Renal pelvis (tissue), 4 donors: ENCODE results near the gene ZDHHC3. TPM values are rescaled to one million over a fixed set of nuclear protein-coding genes. Genes with fewer than 3 reads are reported as not detected.
A peak's percentile ranks its signal among the peaks of the same experiment; 100 is the strongest.
"Not testable (repeated sequence)": the region's sequence is repeated elsewhere in the genome, so short reads cannot be mapped to it uniquely, and the experiment has no call there.

Experiments
- DNase-seq: peaks from one replicate; pipeline ENCODE4 v3.0.0-alpha.2; 2013
- polyA plus RNA-seq, 3 donors: library from polyadenylated mRNA; unstranded; fragments of 120-200 nt; gene quantifications; one replicate each; pipeline ENCODE4 v1.2.1, GENCODE V29; 2013; ENCODE audit not compliant: insufficient read length in 3 of 3

ZDHHC3 gene
- polyA plus RNA-seq, 3 donors: 87.8 to 96.7 (median 93.7) TPM

DNA sequence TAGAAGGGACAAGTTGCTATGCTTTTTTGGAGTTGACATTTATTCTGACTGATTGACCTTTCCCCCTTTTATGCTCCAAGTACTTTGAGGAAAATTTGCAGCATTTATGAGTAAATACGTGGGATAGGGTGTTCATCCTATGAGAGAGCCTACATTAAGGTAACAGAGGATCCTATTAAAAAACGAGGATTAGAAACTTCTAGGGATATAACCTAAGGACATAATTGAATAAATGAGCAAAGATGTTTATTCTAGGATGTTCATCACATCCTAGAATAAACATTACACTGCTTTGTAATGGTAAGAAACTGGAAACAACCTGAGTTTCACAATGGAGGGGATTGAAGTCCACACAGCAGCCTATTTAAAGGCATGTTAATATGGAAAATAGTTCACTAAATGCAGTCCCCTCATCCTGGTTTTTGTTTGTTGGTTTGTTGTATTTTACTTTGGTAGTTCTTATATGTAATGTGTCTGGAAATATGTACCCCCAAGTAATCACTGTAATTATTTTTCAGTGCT lies 26.2 kb upstream of the ZDHHC3 start:
- DNase-seq: no peak

DNA sequence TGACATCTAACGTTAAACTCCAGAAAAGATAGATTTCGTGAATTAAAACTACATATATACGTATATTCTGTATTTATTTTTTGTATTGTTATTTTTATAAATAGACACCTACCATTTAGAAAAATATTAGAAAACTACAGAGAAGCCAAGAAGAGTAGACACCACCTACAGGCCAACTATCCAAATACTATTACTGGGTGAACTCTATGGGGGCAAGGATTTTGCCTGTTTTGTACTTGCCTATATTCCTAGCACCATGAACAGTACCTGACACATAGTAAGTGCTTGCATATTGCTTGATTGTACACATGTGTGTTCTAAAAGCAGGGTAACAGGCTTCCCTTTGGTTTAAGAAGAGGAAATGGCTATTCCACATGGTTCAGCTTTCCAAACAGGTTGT lies 25.8 kb upstream of the ZDHHC3 start:
- no peak for DNase-seq

GRCh38 chr3:45000823-45001222 lies 24.8 kb upstream of the ZDHHC3 start:
- DNase-seq: no peak

- no peak for DNase-seq
Observed at GRCh38 chr3:44999782-45000181, 23.8 kb upstream of the ZDHHC3 start.

GRCh38 chr3:44996556-44996969 lies 20.6 kb upstream of the ZDHHC3 start:
- no peak for DNase-seq

DNA sequence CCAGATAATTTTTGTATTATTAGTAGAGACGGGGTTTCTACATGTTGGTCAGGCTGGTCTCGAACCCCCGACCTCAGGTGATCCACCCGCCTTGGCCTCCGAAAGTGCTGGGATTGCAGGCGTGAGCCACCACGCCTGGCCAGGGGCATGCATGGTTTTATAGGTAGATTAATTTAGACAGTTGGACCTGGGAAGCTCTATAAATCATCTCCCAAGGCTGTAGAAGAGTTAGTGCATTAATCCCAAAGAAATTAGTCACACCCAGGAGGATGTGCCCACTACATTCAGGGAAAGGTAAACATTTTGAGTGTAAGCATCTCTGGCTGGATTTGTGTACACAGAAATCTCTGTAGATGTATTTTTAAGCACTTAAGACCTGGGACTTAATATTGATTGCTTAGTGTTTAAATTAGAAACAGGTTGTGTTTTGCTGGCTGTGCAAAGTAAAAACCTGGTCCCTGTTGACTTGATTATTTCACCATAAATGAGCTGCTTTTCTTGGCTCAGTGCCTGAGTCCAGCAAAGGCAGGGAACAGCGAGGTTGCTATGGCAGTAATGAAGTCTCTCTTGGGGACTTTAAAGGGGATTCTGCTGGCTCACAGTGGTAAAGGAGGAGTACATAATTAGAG lies 19.3 kb upstream of the ZDHHC3 start:
- DNase-seq: peak; percentile 80

- DNase-seq: no peak
Observed at GRCh38 chr3:44993471-44994205, 17.7 kb upstream of the ZDHHC3 start.

DNA sequence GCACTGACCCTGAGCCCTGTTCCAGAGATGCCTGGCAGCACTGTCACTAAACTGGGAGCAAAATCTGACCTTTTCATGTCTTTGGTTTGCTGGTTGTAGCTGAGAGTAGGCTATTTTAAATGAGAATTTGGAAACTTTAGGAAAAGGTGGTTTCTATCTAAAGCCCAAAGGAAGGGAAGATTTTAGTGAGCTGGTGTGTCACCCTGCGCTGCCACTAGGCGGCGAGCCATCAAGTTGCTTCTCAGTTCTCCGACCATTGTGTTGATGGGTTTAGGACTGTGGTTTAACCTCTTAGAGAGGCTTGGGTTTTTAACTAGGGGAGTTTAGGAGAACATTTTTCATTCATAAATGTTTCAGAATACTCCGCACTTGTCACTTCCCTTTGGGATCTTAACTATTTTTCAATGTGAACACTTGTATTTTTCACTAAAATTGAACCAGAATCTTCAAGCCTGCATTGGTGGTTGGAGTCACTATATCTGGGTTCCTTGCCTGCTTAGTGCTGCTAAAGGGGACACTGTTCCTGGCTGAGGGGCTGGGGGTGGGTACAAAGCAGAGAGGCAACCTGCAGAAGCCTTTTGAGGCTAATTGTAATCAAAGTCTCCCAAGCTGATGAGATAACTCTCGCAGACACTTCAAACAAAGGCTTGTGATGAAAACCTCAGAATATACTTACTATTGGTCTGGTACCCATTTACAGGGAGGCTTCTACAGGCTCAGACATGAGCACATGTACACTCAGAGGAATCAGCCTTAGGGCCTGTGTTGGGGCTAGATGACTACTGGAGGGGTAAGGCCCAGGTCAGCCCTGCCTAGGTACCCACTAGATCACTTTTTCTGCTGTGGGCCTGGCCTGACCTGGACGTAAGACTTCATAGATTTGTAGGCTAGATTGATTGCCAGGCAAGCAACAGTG lies 16.8 kb upstream of the ZDHHC3 start:
- no peak for DNase-seq

DNA sequence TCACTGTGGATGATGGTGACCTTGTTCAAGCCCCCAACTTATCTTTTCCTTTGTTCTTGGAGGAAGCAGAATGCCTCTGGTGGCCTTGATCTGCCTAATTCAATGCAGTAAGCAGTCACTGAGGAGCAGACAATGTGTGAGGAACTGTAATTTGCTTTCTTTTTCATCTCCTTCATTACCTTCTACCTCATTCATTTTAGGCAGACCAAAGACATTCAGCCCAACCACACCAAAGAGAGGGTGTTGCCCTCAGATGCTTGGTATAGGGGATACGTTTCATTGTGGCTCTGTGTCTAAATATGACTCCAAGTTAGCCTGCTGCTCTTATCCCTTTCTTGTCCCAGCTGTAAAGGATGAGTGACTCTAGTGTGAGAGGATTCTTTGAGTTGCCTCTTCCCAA lies 15.4 kb upstream of the ZDHHC3 start:
- DNase-seq: no peak

DNA sequence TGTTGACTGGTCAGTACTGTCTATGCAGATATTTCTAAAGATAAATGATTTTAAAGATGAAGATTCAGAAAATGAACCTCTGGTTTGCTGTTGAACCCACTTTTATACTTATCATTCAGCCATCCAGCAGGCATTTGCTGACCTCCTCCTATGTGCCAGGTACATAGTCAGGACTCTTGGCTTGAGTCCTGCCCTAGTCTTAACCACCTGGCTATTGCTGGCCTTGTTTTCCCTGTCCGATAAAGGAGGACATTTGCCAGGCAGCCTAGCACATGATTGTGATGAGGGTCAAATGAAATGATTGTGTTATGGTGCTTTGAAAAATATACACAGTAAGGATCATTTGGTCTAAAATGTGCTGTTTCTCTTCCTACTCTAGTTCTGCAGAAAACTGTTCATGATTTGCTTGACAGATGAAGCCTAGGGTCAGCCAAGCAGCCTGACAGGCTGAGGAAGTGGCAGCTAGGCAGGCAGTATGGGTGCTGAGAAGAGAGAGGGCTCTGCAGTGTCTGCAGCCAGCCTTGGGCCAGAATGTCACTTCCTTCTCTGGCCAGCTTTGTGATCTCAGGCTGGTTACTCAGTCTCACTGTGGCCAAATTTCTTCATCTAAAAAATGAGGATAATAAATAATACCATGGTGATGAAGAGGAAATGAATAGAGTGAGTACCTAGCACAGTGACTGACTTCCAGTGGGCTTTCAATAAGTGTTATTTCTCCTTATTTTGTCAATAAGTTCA lies 13.8 kb upstream of the ZDHHC3 start:
- no peak for DNase-seq

- no peak for DNase-seq
Observed at GRCh38 chr3:44989141-44989540, 13.2 kb upstream of the ZDHHC3 start.

- DNase-seq: no peak
Observed at GRCh38 chr3:44988073-44988472, 12.1 kb upstream of the ZDHHC3 start.

GRCh38 chr3:44987332-44987731 lies 11.4 kb upstream of the ZDHHC3 start:
- no peak for DNase-seq

- DNase-seq: not testable (repeated sequence)
Observed at GRCh38 chr3:44986330-44986729, 10.4 kb upstream of the ZDHHC3 start.

GRCh38 chr3:44984335-44984734 lies 8.4 kb upstream of the ZDHHC3 start:
- no peak for DNase-seq

GRCh38 chr3:44983484-44983941 lies 7.5 kb upstream of the ZDHHC3 start:
- no peak for DNase-seq

- DNase-seq: no peak
Observed at GRCh38 chr3:44982817-44983216, 6.8 kb upstream of the ZDHHC3 start.

GRCh38 chr3:44981751-44982150 lies 5.8 kb upstream of the ZDHHC3 start:
- no peak for DNase-seq

- no peak for DNase-seq
Observed at GRCh38 chr3:44981220-44981619, 5.2 kb upstream of the ZDHHC3 start.

DNA sequence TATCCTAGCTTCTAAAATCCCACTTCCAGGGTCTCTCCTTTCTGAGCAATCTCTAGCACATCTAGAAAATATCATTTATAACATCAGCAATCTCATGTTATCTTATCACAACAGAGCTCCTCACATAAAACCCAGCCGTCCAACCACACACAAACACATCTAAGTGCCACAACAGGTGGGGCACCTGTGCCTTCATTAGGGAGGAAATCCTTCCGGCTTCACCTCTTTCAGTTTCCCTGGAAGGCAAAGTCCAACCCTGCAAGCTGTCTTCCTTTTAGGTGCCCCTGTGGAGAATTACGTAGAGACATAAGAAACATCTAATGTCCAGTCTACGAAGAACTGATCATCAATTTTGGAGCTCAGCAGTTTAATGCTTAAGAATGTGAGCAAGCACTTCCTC lies 1.6 kb downstream of the ZDHHC3 start:
- no peak for DNase-seq

DNA sequence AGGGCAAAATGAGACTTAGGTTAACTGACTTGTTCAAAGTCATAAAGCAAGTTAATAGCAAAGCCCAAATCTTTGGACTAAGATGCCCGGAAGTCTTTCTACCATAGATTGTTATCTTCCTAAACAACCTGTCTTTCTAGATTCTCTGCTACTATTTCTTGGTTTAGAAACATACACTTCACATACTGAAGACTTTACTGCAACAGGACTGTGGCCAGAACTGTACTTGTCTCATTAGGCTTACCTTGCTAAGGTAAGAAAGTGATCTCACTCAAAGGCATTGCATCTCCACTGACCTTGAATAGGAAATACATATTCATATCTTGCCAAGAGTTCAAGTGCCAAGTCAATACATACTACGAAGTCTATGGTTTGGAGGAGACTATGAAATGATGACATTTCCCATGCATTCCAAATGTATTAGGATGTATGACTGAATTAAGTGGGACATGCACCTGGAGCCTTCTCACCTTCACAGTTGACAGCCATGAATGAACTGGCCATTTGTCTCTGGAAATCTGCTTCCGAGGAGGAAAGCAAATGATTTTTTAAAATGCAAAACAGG lies 5.0 kb downstream of the ZDHHC3 start:
- DNase-seq: no peak
